Measurements from ENCODE around the gene OR7C2.

OR7C2 gene

GRCh38 chr19:14952767-14953166 lies 11.5 kb downstream of the OR7C2 start:
- no peak overlapping the region for H3K27ac ChIP-seq
- in situ Hi-C loops (cut with HindIII; ENCODE audit: low pct_ligation_motif_present, low sequenced_read_pairs): no loop called here
- DNase-seq: no peak

GRCh38 chr19:14954071-14954655 lies 12.9 kb downstream of the OR7C2 start:
- in situ Hi-C loops (cut with HindIII; ENCODE audit: low pct_ligation_motif_present, low sequenced_read_pairs): no loop called here
- Histone ChIP-seq H3K36me3 (replicated peaks) (no peaks in the 10 kb centered on the region), H3K27ac (no peak overlapping the region), H3K4me3 (ENCODE audit: low read depth, low read length) (no peak overlapping the region), H3K27me3 (replicated peaks) (no peaks in the 10 kb centered on the region)
- no peak for TF ChIP-seq CTCF (IDR thresholded peaks at IDR 0.05; ENCODE audit: low read depth, low read length, missing control alignments)
- DNase-seq: no peak

More at GRCh38 chr19:14952767-14953166, 11.5 kb downstream of the OR7C2 start:
- H3K27me3 ChIP-seq (replicated peaks): no peaks in the 10 kb centered on the region
- H3K4me3 ChIP-seq (ENCODE audit: low read depth, low read length): no peak overlapping the region
- no peak for TF ChIP-seq CTCF (IDR thresholded peaks at IDR 0.05; ENCODE audit: low read depth, low read length, missing control alignments)
- H3K36me3 ChIP-seq (replicated peaks): no peaks in the 10 kb centered on the region

- Histone ChIP-seq H3K36me3 (replicated peaks) (no peaks in the 10 kb centered on the region), H3K4me3 (ENCODE audit: low read depth, low read length) (no peak overlapping the region), H3K27ac (no peak overlapping the region), H3K27me3 (replicated peaks) (no peaks in the 10 kb centered on the region)
- no peak for DNase-seq
- in situ Hi-C loops (cut with HindIII; ENCODE audit: low pct_ligation_motif_present, low sequenced_read_pairs): no loop called here
- TF ChIP-seq CTCF (IDR thresholded peaks at IDR 0.05; ENCODE audit: low read depth, low read length, missing control alignments): no peak
Observed at GRCh38 chr19:14957464-14957863, 16.2 kb downstream of the OR7C2 start.

- in situ Hi-C loops (cut with HindIII; ENCODE audit: low pct_ligation_motif_present, low sequenced_read_pairs): no loop called here
- Histone ChIP-seq H3K27ac (no peak overlapping the region), H3K36me3 (replicated peaks) (no peaks in the 10 kb centered on the region), H3K4me3 (ENCODE audit: low read depth, low read length) (no peak overlapping the region), H3K27me3 (replicated peaks) (no peaks in the 10 kb centered on the region)
- no peak for DNase-seq
- TF ChIP-seq CTCF (IDR thresholded peaks at IDR 0.05; ENCODE audit: low read depth, low read length, missing control alignments): no peak
Observed at GRCh38 chr19:14959263-14959662, 18.0 kb downstream of the OR7C2 start.

- TF ChIP-seq CTCF (IDR thresholded peaks at IDR 0.05; ENCODE audit: low read depth, low read length, missing control alignments): no peak
- no peaks in the 10 kb centered on the region for H3K27me3 ChIP-seq (replicated peaks)
- in situ Hi-C loops (cut with HindIII; ENCODE audit: low pct_ligation_motif_present, low sequenced_read_pairs): no loop called here
- H3K27ac ChIP-seq: no peak overlapping the region
- H3K4me3 ChIP-seq (ENCODE audit: low read depth, low read length): no peak overlapping the region
- H3K36me3 ChIP-seq (replicated peaks): no peaks in the 10 kb centered on the region
- DNase-seq: no peak
Observed at GRCh38 chr19:14961956-14962685, 20.8 kb downstream of the OR7C2 start.

Data from brain microvascular endothelial cell (primary cell).